HCT116 (cell line): ENCODE data around the gene TMCC1. TPM values are rescaled to one million over a fixed set of nuclear protein-coding genes. Genes with fewer than 3 reads are reported as not detected.

Source experiments
- ATAC-seq: fragments of 200-7000 bp; cut with Tn5 transposase; 2 replicates; pipeline ENCODE4 v1.9.1; 2020; ENCODE audit warnings: mild to moderate bottlenecking, moderate library complexity
- BruUV-seq: library from RNA; stranded (reverse); fragments of 400-500 nt; replicated peaks from 2 replicates; lab custom pipeline; 2021; lab: Mats Ljungman, UMichigan
- CTCF ChIA-PET: fragments of 300-600 bp; sonication (Branson Sonifier 250); formaldehyde crosslinking; loops from one replicate; lab custom pipeline; 2021; ENCODE audit warnings: antibody characterized with exemption; lab: Charles Lee
- POLR2A ChIA-PET: fragments of 300-600, 350-600 bp; sonication (Branson Sonifier 250); formaldehyde crosslinking; loops from one replicate; lab custom pipeline; 2021; ENCODE audit warnings: antibody characterized with exemption; lab: Charles Lee
- RAD21 ChIA-PET, 2 experiments: fragments of 300-600 bp; sonication (Branson Sonifier 250); formaldehyde crosslinking; loops; one replicate each; lab custom pipeline; 2023; ENCODE audit warnings: low total read pairs in 2 of 2; ENCODE audit not compliant: uncharacterized antibody in 2 of 2, unreplicated experiment in 2 of 2, low non-redundant PET in 1 of 2; lab: Charles Lee
- DNase-seq: peaks from one replicate; pipeline ENCODE4 v3.0.0-alpha.2; 2010; ENCODE audit warnings: low read depth, low spot score
- H2AFZ ChIP-seq: fragments of 200-600 bp; shearing (Covaris generic), sonication (generic); 2 replicates; pipeline ENCODE4 v1.6.1; 2017; ENCODE audit warnings: low read depth, mixed run types, mixed read lengths, antibody characterized with exemption, low read length; ENCODE audit not compliant: poor library complexity, severe bottlenecking
- H3K27ac ChIP-seq: 2 replicates; pipeline ENCODE4 v1.5.1; 2012; ENCODE audit warnings: low read depth, low read length
- H3K27me3 ChIP-seq: fragments of 200-600 bp; sonication (generic); 2 replicates; pipeline ENCODE4 v1.6.1; 2016; ENCODE audit warnings: mixed run types, low read length, mixed read lengths; ENCODE audit not compliant: insufficient read depth
- H3K36me3 ChIP-seq, 2 experiments: fragments of 200-500 bp in 1 of 2; fragments of 200-600 bp in 1 of 2; sonication (Bioruptor generic) in 1 of 2; sonication (generic) in 1 of 2; 2 replicates each; pipeline versions ENCODE4 v1.5.1 to v1.6.1; 2014 to 2016; ENCODE audit warnings: low read length in 2 of 2, inconsistent platforms in 1 of 2, mixed read lengths in 1 of 2, mixed run types in 1 of 2; ENCODE audit not compliant: insufficient read depth in 2 of 2, control insufficient read depth in 1 of 2
- H3K4me1 ChIP-seq, 2 experiments: fragments of 200-600 bp in 1 of 2; sonication (generic) in 1 of 2; 2 replicates each; pipeline versions ENCODE4 v1.5.1 to v1.6.1; 2012 to 2017; ENCODE audit warnings: low read length in 2 of 2, inconsistent platforms in 1 of 2, mild to moderate bottlenecking in 1 of 2, mixed read lengths in 1 of 2, mixed run types in 1 of 2, moderate library complexity in 1 of 2; ENCODE audit not compliant: insufficient read depth in 2 of 2, control insufficient read depth in 1 of 2
- H3K4me2 ChIP-seq: fragments of 200-600 bp; sonication (generic); 2 replicates; pipeline ENCODE4 v1.6.1; 2017; ENCODE audit warnings: mixed run types, low read length, mixed read lengths
- H3K4me3 ChIP-seq, 2 experiments: fragments of 200-600 bp in 1 of 2; sonication (generic) in 1 of 2; replicated peaks in 1 of 2; 2 replicates each; pipeline ENCODE4 v1.5.1; 2011 to 2016; ENCODE audit warnings: low read length in 2 of 2, control low read depth in 1 of 2, low read depth in 1 of 2, mild to moderate bottlenecking in 1 of 2, mixed read lengths in 1 of 2, mixed run types in 1 of 2
- H3K79me2 ChIP-seq: fragments of 200-600 bp; sonication (generic); 2 replicates; pipeline ENCODE4 v1.6.1; 2017; ENCODE audit warnings: mild to moderate bottlenecking, mixed run types, low read length, moderate library complexity, mixed read lengths; ENCODE audit not compliant: insufficient read depth
- H3K9ac ChIP-seq: fragments of 200-600 bp; sonication (generic); 2 replicates; pipeline ENCODE4 v1.6.1; 2016; ENCODE audit warnings: low read length, mixed read lengths
- H3K9me2 ChIP-seq: fragments of 200-600 bp; sonication (generic), shearing (Covaris generic); 2 replicates; pipeline ENCODE4 v1.6.1; 2017; ENCODE audit warnings: mixed run types, mild to moderate bottlenecking, moderate library complexity; ENCODE audit not compliant: insufficient read depth
- H3K9me3 ChIP-seq, 2 experiments: fragments of 200-500 bp in 1 of 2; fragments of 200-600 bp in 1 of 2; sonication (Bioruptor generic) in 1 of 2; sonication (generic) in 1 of 2; 2 replicates each; pipeline ENCODE4 v1.6.1; 2014 to 2017; ENCODE audit warnings: low read length in 2 of 2, mixed read lengths in 2 of 2, inconsistent platforms in 1 of 2, low read depth in 1 of 2, mild to moderate bottlenecking in 1 of 2, mixed run types in 1 of 2, moderate library complexity in 1 of 2; ENCODE audit not compliant: control insufficient read depth in 1 of 2, insufficient read depth in 1 of 2
- H4K20me1 ChIP-seq: fragments of 200-600 bp; sonication (generic), shearing (Covaris generic); 2 replicates; pipeline ENCODE4 v1.6.1; 2017; ENCODE audit warnings: mixed run types, mild to moderate bottlenecking, moderate library complexity; ENCODE audit not compliant: insufficient read depth
- CBX3 ChIP-seq: IDR thresholded peaks from 2 replicates; pipeline ENCODE4 v1.6.1; 2012; ENCODE audit warnings: low read depth
- CEBPB ChIP-seq: IDR thresholded peaks from 2 replicates; pipeline ENCODE4 v1.6.1; 2012; ENCODE audit warnings: low read depth
- CTCF ChIP-seq, 3 experiments: fragments of 200-600 bp in 1 of 3; sonication (generic) in 1 of 3; IDR thresholded peaks in 2 of 3; conservative IDR thresholded peaks in 1 of 3; 2 replicates each; pipeline ENCODE4 v1.5.1; 2012 to 2017; ENCODE audit warnings: low read depth in 2 of 3, low read length in 2 of 3, antibody characterized with exemption in 1 of 3, borderline replicate concordance in 1 of 3, control low read depth in 1 of 3, mild to moderate bottlenecking in 1 of 3, mixed read lengths in 1 of 3, mixed run types in 1 of 3, moderate library complexity in 1 of 3; ENCODE audit not compliant: insufficient read depth in 1 of 3
- ELF1 ChIP-seq: IDR thresholded peaks from 2 replicates; pipeline ENCODE4 v1.6.1; 2012; ENCODE audit warnings: low read depth, borderline replicate concordance
- EZH2 ChIP-seq: fragments of 200-600 bp; sonication (generic); IDR thresholded peaks from 2 replicates; pipeline ENCODE4 v1.6.1; 2017; ENCODE audit warnings: antibody characterized with exemption, mixed run types
- EZH2phosphoT487 ChIP-seq: fragments of 200-600 bp; IDR thresholded peaks from 2 replicates; pipeline ENCODE4 v1.6.1; 2018; ENCODE audit warnings: antibody characterized with exemption, borderline replicate concordance
- POLR2AphosphoS5 ChIP-seq: IDR thresholded peaks from 2 replicates; pipeline ENCODE4 v1.6.1; 2011; ENCODE audit warnings: mild to moderate bottlenecking, low read depth, low read length, moderate library complexity
- RAD21 ChIP-seq: IDR thresholded peaks from 2 replicates; pipeline ENCODE4 v1.6.1; 2012; ENCODE audit warnings: low read depth, mild to moderate bottlenecking
- REST ChIP-seq: IDR thresholded peaks from 2 replicates; pipeline ENCODE4 v1.6.1; 2012; ENCODE audit warnings: low read depth
- SIN3A ChIP-seq: IDR thresholded peaks from 2 replicates; pipeline ENCODE4 v1.6.1; 2012; ENCODE audit warnings: low read depth
- SP1 ChIP-seq: IDR thresholded peaks from 2 replicates; pipeline ENCODE4 v1.6.1; 2012; ENCODE audit warnings: low read depth
- SRF ChIP-seq: IDR thresholded peaks from 2 replicates; pipeline ENCODE4 v1.6.1; 2012; ENCODE audit warnings: low read depth
- TCF7L2 ChIP-seq: IDR thresholded peaks from 2 replicates; pipeline ENCODE4 v1.7.0; 2011; ENCODE audit warnings: borderline replicate concordance, inconsistent platforms; ENCODE audit not compliant: insufficient read depth, insufficient read length; ENCODE audit errors: extremely low read depth
- YY1 ChIP-seq: IDR thresholded peaks from 2 replicates; pipeline ENCODE4 v1.6.1; 2011; ENCODE audit warnings: low read length, low read depth, moderate library complexity, mild to moderate bottlenecking; ENCODE audit not compliant: insufficient replicate concordance; ENCODE audit errors: extremely low read depth
- ZBTB33 ChIP-seq: IDR thresholded peaks from 2 replicates; pipeline ENCODE4 v1.6.1; 2011; ENCODE audit warnings: mild to moderate bottlenecking, low read length, moderate library complexity; ENCODE audit not compliant: insufficient replicate concordance; ENCODE audit errors: extremely low read depth
- intact Hi-C: fragments of 100-400 bp; cut with micrococcal nuclease; formaldehyde crosslinking; loops from 2 replicates; pipeline ENCODE4 v1.10.0; 2022
- total RNA-seq: library from RNA; stranded (reverse); gene quantifications from one replicate; pipeline ENCODE4 v1.2.1, GENCODE V29; 2021; ENCODE audit not compliant: unreplicated experiment

The TMCC1 gene
- total RNA-seq, 1 experiment from 2014 or later, result 32.5 TPM

GRCh38 chr3:129661766-129662165, 231.7 kb downstream of the TMCC1 start:
- POLR2A ChIA-PET, result no interaction called here
- ATAC-seq, result no peak
- H3K4me2 ChIP-seq, result peak overlapping the region; percentile 81

More at GRCh38 chr3:129661766-129662165, 231.7 kb downstream of the TMCC1 start:
- DNase-seq, result no peak
- TF ChIP-seq CTCF (IDR thresholded peaks at IDR 0.05 in 2 of 3, conservative IDR thresholded peaks at IDR 0.05 in 1 of 3; ENCODE audit: borderline replicate concordance in 1 of 3, insufficient read depth in 1 of 3, low read depth in 2 of 3, low read length in 2 of 3) (no peak), REST (no peak), SIN3A (no peak), EZH2 (no peak), ZBTB33 (no peak), CBX3 (no peak), POLR2AphosphoS5 (no peak), TCF7L2 (no peak), ELF1 (no peak), SRF (no peak), EZH2phosphoT487 (no peak), YY1 (no peak), SP1 (no peak), CEBPB (no peak), RAD21 (no peak)
- intact Hi-C loops, result loop anchor here (2.0 kb wide), 1 partner anchor 133 kb away; no protein-coding TSS in a partner anchor
- Histone ChIP-seq H4K20me1 (no peaks in the 10 kb centered on the region), H3K27ac (no peak overlapping the region; the same call in 1 of the 2 replicates), H3K4me3 (no peak overlapping the region), H3K9me2 (no peaks in the 10 kb centered on the region), H3K36me3 (no peaks in the 10 kb centered on the region), H3K4me1 (peaks cover 93 to 100% of the 10 kb centered on the region in 2 experiments), H3K27me3 (no peaks in the 10 kb centered on the region), H3K9ac (peak overlapping the region; percentile 55), H3K79me2 (peaks cover 14% of the 10 kb centered on the region; the same call in 1 of the 2 replicates), H3K9me3 (no peaks in the 10 kb centered on the region), H2AFZ (no peak overlapping the region)
- no TSS peak for BruUV-seq
- ChIA-PET CTCF (no interaction called here), RAD21 (no interaction called here)
